ENCODE results near the gene DHDH.

Gene DHDH

GRCh38 chr19:48968813-48969218 is 35.3 kb downstream of the DHDH start:
- no peak for DNase-seq

DNA sequence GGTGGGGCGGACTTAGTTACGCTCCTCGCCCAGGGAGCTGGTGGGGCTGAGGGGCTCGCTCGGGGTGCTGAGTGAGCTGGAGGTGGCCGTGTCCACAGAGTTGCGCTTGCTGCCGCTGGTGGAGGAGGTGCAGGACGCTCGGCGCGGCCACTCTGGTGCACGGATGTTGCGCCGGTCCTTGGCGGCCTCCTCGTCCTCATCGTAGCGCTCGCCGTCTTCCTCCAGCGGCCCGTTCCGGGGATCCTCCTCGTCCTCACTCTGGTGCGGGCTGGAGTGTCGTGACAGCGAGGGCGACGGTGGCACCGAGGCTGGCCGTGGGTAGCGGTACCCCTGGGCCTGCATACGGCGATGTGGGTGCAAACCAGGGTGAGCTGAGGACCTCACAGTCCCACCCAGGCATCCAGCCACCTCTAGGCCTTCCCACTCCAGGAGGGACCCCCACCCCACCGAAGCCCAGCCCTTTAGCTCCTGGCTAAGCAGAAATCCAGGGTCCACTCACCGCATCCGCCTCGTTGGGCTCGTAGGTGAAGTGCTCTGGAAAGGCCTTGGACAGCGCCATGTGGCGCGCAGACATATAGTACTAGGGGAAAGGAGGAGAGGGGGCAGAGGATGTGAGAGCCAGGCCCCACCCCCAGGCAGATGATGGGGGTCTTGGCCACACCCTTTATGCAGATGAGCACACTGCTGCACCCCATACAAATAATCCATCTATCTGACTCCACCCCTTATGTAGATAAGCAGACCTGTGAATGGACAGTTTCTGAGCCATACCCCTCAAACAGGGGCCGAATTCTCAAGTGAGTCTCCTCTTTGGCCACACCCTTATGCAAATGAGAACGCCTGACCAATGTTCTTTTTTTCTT is 36.0 kb downstream of the DHDH start:
- DNase-seq: no peak

GRCh38 chr19:48970139-48970766 is 36.8 kb downstream of the DHDH start:
- no peak for DNase-seq

DNA sequence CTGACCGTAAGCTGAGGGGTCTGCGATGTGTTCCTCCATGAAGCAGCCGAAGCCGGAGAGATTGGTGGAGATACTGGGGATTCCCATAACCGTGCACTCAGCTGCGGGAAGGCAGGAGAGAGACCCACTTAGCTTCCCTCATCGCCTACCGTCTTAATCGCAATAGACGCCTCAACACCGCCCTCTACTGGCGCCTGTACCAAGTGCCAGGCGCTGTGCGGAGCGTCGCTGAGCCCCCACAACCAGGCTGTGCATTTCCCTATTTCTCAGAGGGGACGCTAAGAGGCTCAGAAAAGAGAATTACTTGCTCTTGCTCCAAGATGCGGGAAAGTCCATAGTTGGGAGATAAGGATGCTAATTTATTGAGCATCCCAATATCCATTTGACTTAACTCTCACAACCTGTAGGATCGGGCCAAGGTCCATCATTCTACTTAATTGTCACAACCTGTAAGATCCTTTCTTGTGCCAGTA is 37.5 kb downstream of the DHDH start:
- no peak for DNase-seq

- peak; percentile 12 for DNase-seq
These were observed 42.7 kb downstream of the DHDH start for GRCh38 chr19:48975947-48976847.

DNA sequence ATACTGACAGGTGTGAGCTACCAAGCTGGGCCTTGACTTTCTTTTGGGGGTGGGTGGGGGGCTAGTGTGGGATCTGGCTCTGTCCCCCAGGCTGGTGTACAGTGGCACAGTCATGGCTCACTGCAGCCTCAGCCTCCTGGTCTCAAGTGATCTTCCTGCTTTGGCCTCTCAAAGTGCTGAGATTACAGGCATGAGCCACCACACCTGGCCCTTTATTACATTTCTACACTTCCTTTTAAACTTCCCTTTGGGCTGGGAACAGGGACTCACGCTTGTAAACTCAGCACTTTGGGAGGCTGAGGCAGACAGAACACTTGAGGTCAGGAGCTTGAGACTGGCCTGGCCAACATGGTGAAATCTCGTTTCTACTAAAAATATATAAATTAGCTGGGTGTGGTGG is 43.6 kb downstream of the DHDH start:
- no peak for DNase-seq

GRCh38 chr19:48982280-48982679 is 48.8 kb downstream of the DHDH start:
- DNase-seq: no peak

- no peak for DNase-seq
These were observed 52.2 kb downstream of the DHDH start for GRCh38 chr19:48985711-48986110.

DNA sequence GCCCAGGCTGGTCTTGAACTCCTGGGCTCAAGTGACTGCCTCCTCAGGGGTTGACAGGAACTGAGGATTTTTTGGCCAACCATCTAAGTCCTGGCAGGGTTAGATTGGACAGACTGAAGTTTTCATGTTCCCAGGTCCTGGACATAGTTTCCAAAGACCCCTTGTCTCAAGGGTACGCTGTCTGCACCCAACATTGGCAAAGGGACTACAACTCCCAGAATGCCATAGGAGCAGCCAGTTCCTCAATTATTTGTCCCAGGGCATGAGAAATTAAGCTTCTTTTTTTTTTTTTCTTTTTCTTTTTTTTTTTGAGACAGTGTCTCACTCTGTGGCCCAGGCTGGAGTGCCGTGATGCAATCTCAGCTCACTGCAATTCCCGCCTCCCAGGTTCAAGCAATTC is 52.7 kb downstream of the DHDH start:
- no peak for DNase-seq

- no peak for DNase-seq
These were observed 53.8 kb downstream of the DHDH start for GRCh38 chr19:48987323-48987722.

DNA sequence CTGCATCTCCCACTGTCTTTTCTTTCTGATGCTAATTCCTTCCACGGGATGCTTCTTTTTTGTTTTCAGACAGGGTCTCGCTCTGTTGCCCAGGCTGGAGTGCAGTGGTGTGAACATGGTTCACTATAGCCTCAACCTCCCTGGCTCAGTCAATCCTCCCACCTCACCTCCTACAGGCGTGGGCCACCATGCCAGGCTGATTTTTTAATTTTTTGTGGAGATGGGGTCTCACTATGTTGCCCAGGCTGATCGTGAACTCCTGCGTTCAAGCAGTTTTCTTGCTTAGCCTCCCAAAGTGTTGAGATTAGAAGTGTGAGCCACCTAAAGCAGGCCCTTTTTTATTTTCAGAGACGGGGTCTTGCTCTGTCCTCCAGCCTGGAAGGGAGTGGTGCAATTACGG is 54.8 kb downstream of the DHDH start:
- DNase-seq: no peak

- no peak for DNase-seq
These were observed 55.4 kb downstream of the DHDH start for GRCh38 chr19:48988860-48989259.

GRCh38 chr19:48989701-48990291 is 56.3 kb downstream of the DHDH start:
- no peak for DNase-seq

- DNase-seq: no peak
These were observed 56.9 kb downstream of the DHDH start for GRCh38 chr19:48990400-48990799.

GRCh38 chr19:48991011-48991609 is 57.6 kb downstream of the DHDH start:
- no peak for DNase-seq

GRCh38 chr19:48991873-48992580 is 58.5 kb downstream of the DHDH start:
- no peak for DNase-seq

DNA sequence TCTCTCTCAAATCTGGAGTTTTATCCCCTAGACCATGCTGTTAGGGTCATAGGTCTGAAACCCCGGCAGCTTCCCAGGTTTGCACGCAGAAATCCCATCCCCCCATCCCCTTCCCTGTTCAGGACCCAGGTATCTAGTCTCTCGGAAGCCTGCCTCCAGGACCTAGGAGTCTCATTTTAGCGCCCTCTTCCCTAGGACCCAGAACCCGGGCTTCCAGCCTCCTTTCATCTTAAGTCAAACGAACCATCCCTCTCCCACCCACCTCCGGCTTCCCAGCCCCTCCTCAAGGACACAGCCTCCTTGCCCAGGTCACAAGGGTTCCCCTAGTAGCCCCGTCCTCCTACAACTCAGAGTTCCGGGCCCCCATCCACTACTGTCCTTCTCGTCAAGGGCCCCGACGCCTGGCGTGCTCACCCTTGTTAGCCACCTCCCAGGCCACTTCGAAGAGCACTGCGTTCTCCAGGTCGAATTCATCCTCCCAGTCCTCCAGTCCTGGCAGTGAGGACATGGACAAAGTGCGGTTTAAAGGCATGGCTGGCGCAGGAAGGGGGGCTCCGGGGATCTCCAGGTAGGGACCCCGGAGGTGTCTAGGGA is 59.2 kb downstream of the DHDH start:
- DNase-seq: no peak

- DNase-seq: peak; percentile 96
These were observed 59.9 kb downstream of the DHDH start, which contains the start of the genes GYS1 and RUVBL2 for GRCh38 chr19:48993175-48994034. Gene GYS1 (minus strand): TSS chr19:48993309. CDS start chr19:48993112, 197 bp downstream. Gene RUVBL2 (plus strand): TSS chr19:48993887. CDS start chr19:48993912, 25 bp downstream.

GRCh38 chr19:48994035-48994386 is 60.5 kb downstream of the DHDH start:
- DNase-seq: no peak
